ENCODE results near the gene PJVK. TPM values are rescaled to one million over a fixed set of nuclear protein-coding genes. Genes with fewer than 3 reads are reported as not detected.

Gene PJVK
- polyA plus RNA-seq, 1 donor from 2014 or later = 0.15 TPM

Other genes with a start within 250 kb of the PJVK start
- gene PRKRA, start 203 bp upstream of the PJVK start, polyA plus RNA-seq = 58.7 TPM
- 4.5 TPM for gene FKBP7, start 27.2 kb downstream of the PJVK start, polyA plus RNA-seq
- gene PLEKHA3, start 29.1 kb downstream of the PJVK start, polyA plus RNA-seq = 36.5 TPM